ENCODE data around the gene GLIPR1L2.

Gene GLIPR1L2

DNA sequence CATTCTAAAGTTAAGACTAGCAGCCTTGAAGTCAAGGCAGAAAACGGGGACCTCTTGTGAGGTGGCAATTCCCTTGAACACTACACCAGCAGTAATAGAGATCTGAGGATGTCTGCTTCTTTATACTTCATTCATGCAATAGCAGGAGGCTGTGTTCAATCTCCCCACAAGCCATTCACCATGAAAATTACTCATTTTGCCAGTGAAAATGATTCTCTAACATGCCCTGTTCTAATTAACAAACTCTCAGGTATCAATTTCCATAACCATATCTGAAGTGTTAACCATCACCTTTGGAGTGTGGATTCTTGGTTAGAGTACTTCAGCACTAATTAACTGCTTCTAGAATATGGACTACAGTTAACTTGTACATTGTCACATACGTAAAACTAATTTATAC, 86.2 kb downstream of the GLIPR1L2 start:
- WGBS = 89% methylated on average over 2 of the region's 2 CpGs
- Histone ChIP-seq H3K27ac (ENCODE audit: low read depth, low read length) (no peak overlapping the region), H3K9me3 (ENCODE audit: insufficient read depth, low read depth, low read length) (no peaks in the 10 kb centered on the region), H3K4me3 (ENCODE audit: low read length) (no peak overlapping the region), H3K9ac (ENCODE audit: low read depth, low read length) (no peak overlapping the region), H3K27me3 (ENCODE audit: insufficient read depth, low read length) (no peaks in the 10 kb centered on the region), H3K4me1 (ENCODE audit: insufficient read depth, low read length) (peaks cover 4% of the 10 kb centered on the region), H3K36me3 (ENCODE audit: insufficient read depth, low read length) (no peaks in the 10 kb centered on the region)

DNA sequence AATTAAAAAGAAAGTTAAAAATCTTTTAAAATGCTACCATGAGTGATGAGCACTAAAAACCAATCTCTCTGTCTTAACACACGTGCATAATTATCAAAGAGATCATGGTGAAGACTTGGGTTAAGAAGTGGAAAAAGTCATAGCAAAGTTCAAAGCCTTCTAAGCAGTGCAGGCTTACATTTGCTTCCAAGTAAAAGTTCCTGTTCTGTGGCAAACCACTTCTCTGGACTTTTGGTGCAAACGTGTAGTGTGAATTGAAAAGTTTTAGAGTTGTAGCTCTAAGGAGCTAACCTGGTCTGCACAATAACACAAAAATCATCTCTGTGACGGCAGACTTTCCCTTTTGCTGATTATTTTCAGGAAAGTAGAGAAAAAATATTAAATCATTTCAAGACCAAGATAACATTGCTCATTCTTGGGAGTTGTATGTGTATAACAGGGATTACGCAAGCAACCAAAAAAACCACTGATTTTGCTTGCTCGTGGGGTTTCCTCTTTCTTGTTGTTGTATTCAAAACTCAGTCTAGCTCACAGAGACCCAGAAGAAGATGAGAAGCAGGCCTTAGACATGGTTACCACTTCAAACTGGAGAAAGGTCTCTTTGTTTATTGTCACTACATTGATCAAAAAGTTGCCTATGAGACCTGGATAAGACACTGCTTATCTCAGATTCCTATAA, 87.4 kb downstream of the GLIPR1L2 start:
- Histone ChIP-seq H3K27me3 (ENCODE audit: insufficient read depth, low read length) (no peaks in the 10 kb centered on the region), H3K4me3 (ENCODE audit: low read length) (no peak overlapping the region), H3K9me3 (ENCODE audit: insufficient read depth, low read depth, low read length) (no peaks in the 10 kb centered on the region), H3K4me1 (ENCODE audit: insufficient read depth, low read length) (peaks cover 4% of the 10 kb centered on the region), H3K36me3 (ENCODE audit: insufficient read depth, low read length) (no peaks in the 10 kb centered on the region), H3K9ac (ENCODE audit: low read depth, low read length) (no peak overlapping the region), H3K27ac (ENCODE audit: low read depth, low read length) (no peak overlapping the region)
- 93% methylated on average over 4 of the region's 5 CpGs for WGBS

DNA sequence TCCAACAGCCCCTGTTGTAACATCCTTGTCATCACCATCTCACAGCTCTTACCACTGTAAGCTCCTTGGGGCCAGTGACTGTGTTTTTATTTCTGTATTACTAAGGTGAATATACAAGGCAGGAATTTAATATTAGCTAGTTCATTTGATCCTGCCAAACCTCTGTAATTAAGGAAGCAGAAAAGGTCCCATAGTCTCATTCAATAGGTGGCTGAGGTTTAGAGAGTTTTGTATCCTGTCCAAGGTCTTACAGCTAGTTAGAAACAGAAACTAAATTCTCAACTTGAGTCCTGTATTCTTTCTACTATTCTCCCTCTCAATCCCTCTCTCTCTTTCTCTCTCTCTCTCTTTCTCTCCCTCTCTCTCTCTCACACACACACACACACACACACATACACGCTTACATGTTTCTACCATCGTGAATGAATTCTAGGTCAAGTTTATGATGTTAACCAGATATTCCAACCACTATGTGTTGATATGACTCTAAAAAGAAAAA, 89.1 kb downstream of the GLIPR1L2 start:
- Histone ChIP-seq H3K27ac (ENCODE audit: low read depth, low read length) (no peak overlapping the region), H3K9me3 (ENCODE audit: insufficient read depth, low read depth, low read length) (no peaks in the 10 kb centered on the region), H3K4me3 (ENCODE audit: low read length) (no peak overlapping the region), H3K36me3 (ENCODE audit: insufficient read depth, low read length) (no peaks in the 10 kb centered on the region), H3K4me1 (ENCODE audit: insufficient read depth, low read length) (peaks cover 16% of the 10 kb centered on the region), H3K27me3 (ENCODE audit: insufficient read depth, low read length) (no peaks in the 10 kb centered on the region), H3K9ac (ENCODE audit: low read depth, low read length) (no peak overlapping the region)
- WGBS = 100% methylated on average over 1 of the region's 2 CpGs

DNA sequence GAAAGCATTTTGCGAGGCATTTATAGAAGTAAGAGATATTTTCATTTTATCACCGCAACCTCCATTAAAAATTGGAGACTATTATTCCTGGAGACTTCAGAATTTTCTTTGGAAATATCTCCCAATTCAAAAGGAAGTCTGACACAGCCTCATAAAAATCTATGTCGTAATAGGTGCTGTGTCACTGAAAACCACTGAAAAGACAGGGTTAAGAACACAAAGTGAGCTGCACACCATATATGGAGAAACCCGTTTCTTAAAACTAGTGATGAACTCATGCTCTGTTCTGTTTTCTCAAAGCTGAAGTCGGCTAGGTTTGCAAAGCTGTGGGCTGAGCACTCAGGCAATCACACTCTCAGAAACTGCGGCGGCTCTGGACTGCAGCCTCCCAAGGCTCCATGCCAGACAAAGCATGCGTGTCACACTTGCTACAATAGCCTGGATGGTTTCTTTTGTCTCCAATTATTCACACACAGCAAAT, 89.6 kb downstream of the GLIPR1L2 start, which contains the start of gene GLIPR1:
TSS of gene GLIPR1 (plus strand) at position 287 of the 481 bp plus-strand sequence. CDS start at position 413, 126 bp downstream.
- Histone ChIP-seq H3K27me3 (ENCODE audit: insufficient read depth, low read length) (no peaks in the 10 kb centered on the region), H3K9me3 (ENCODE audit: insufficient read depth, low read depth, low read length) (no peaks in the 10 kb centered on the region), H3K9ac (ENCODE audit: low read depth, low read length) (peak within 1 kb of the TSS; percentile 20; the same call in 1 of the 2 replicates), H3K4me1 (ENCODE audit: insufficient read depth, low read length) (peaks cover 18% of the 10 kb centered on the region), H3K36me3 (ENCODE audit: insufficient read depth, low read length) (no peaks in the 10 kb centered on the region), H3K27ac (ENCODE audit: low read depth, low read length) (no peak within 1 kb of the TSS; the same call in 1 of the 2 replicates), H3K4me3 (ENCODE audit: low read length) (peak within 1 kb of the TSS; percentile 36; the same call in 1 of the 2 replicates)
- 78% methylated on average over 7 of the region's 8 CpGs for WGBS

DNA sequence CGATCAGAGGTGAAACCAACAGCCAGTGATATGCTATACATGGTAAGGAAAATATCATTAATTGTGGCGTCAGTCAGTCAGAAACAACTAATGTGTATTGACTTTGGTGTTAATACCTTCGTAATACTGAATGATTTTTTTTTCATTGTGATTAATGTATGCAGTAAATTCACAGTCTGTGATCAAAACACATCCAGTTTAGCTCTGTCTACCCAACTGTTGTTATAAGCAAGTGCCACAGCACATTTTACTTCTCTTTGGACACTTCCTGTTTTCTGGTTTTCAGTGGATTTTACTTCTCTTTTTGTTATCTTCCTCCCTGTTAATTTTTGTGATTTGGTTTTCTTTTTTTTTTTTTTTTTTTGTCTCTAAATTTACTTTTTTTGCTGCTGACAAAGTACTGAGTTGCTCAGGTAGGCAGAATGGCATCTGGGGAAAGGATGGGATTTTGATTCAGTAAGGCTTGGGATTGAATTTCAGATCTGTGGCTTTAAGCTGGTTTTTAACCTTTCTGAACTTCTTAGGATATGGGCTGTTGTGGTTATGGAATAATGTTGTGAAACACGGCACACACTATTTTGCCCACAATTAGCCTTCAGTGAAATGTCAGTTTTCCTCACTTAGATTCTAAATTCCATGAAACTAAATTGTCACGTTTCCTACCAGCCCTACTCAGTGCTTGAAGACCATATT, 90.3 kb downstream of the GLIPR1L2 start:
- WGBS = 92% methylated on average over 4 of the region's 5 CpGs
- H3K9me3 ChIP-seq (ENCODE audit: insufficient read depth, low read depth, low read length) = no peaks in the 10 kb centered on the region
- peak overlapping the region; percentile 36; the same call in 1 of the 2 replicates for H3K4me3 ChIP-seq (ENCODE audit: low read length)
- peak overlapping the region; percentile 20; the same call in 1 of the 2 replicates for H3K9ac ChIP-seq (ENCODE audit: low read depth, low read length)
- no peaks in the 10 kb centered on the region for H3K27me3 ChIP-seq (ENCODE audit: insufficient read depth, low read length)
- no peaks in the 10 kb centered on the region for H3K36me3 ChIP-seq (ENCODE audit: insufficient read depth, low read length)
- H3K27ac ChIP-seq (ENCODE audit: low read depth, low read length) = no peak overlapping the region; the same call in 1 of the 2 replicates
- peaks cover 18% of the 10 kb centered on the region for H3K4me1 ChIP-seq (ENCODE audit: insufficient read depth, low read length)

DNA sequence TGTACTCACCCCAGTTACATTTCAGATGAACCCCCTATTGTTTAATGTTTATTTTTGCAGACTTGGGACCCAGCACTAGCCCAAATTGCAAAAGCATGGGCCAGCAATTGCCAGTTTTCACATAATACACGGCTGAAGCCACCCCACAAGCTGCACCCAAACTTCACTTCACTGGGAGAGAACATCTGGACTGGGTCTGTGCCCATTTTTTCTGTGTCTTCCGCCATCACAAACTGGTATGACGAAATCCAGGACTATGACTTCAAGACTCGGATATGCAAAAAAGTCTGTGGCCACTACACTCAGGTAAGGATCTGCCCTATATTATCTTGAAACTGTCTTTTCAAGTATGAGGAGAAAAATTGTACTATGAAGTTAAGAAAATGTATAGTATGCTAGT, 90.9 kb downstream of the GLIPR1L2 start:
- no peaks in the 10 kb centered on the region for H3K9me3 ChIP-seq (ENCODE audit: insufficient read depth, low read depth, low read length)
- WGBS = 95% methylated on average over 4 of the region's 4 CpGs
- no peak overlapping the region for H3K9ac ChIP-seq (ENCODE audit: low read depth, low read length)
- H3K4me3 ChIP-seq (ENCODE audit: low read length) = peak overlapping the region; percentile 36; the same call in 1 of the 2 replicates
- H3K27ac ChIP-seq (ENCODE audit: low read depth, low read length) = no peak overlapping the region
- H3K36me3 ChIP-seq (ENCODE audit: insufficient read depth, low read length) = no peaks in the 10 kb centered on the region
- peaks cover 18% of the 10 kb centered on the region for H3K4me1 ChIP-seq (ENCODE audit: insufficient read depth, low read length)
- no peaks in the 10 kb centered on the region for H3K27me3 ChIP-seq (ENCODE audit: insufficient read depth, low read length)
